Duodenal mucosa (tissue), 2 donors: ENCODE data around the gene RRM2.

Experiments
- H3K27ac ChIP-seq: one replicate; pipeline ENCODE4 v1.7.0; 2013; ENCODE audit warnings: low read depth, low read length
- H3K27me3 ChIP-seq, 2 donors: one replicate each; pipeline ENCODE4 v1.7.0; 2013; ENCODE audit warnings: low read length in 2 of 2, control low read depth in 1 of 2; ENCODE audit not compliant: insufficient read depth in 2 of 2, control insufficient read depth in 1 of 2
- H3K36me3 ChIP-seq, 2 donors: one replicate each; pipeline ENCODE4 v1.7.0; 2013; ENCODE audit warnings: low read length in 2 of 2, control low read depth in 1 of 2; ENCODE audit not compliant: insufficient read depth in 2 of 2, control insufficient read depth in 1 of 2
- H3K4me1 ChIP-seq, 2 donors: one replicate each; pipeline ENCODE4 v1.7.0; 2013; ENCODE audit warnings: low read length in 2 of 2, control low read depth in 1 of 2; ENCODE audit not compliant: insufficient read depth in 2 of 2, control insufficient read depth in 1 of 2
- H3K4me3 ChIP-seq, 2 donors: one replicate each; pipeline ENCODE4 v1.7.0; 2013; ENCODE audit warnings: low read length in 2 of 2, low read depth in 1 of 2
- H3K9ac ChIP-seq, 2 donors: one replicate each; pipeline ENCODE4 v1.7.0; 2013; ENCODE audit warnings: low read length in 2 of 2, low read depth in 1 of 2
- H3K9me3 ChIP-seq, 2 donors: one replicate each; pipeline ENCODE4 v1.7.0; 2013; ENCODE audit warnings: low read length in 2 of 2, control low read depth in 1 of 2; ENCODE audit not compliant: control insufficient read depth in 1 of 2

The RRM2 gene

GRCh38 chr2:10079870-10080535 is 42.5 kb upstream of the RRM2 start, which contains the start of gene CYS1:
CYS1 (minus strand) TSS chr2:10080411; CDS start chr2:10080223, 188 bp downstream.
- H3K27ac ChIP-seq: peak within 1 kb of the TSS; percentile 30
- peaks cover 42 to 56% of the 10 kb centered on the region in 2 donors for H3K27me3 ChIP-seq
- H3K9me3 ChIP-seq: no peaks in the 10 kb centered on the region
- H3K9ac ChIP-seq: peak within 1 kb of the TSS in 1 of 2 donors; percentile 48
- H3K4me3 ChIP-seq: peak within 1 kb of the TSS; percentile 51 to 56
- H3K36me3 ChIP-seq: no peaks in the 10 kb centered on the region
- peaks cover 0 to 6% of the 10 kb centered on the region in 2 donors for H3K4me1 ChIP-seq

GRCh38 chr2:10080536-10081304 is 41.8 kb upstream of the RRM2 start:
- peaks cover 35 to 51% of the 10 kb centered on the region in 2 donors for H3K27me3 ChIP-seq
- H3K36me3 ChIP-seq: no peaks in the 10 kb centered on the region
- H3K9ac ChIP-seq: no peak overlapping the region
- H3K4me3 ChIP-seq: peak overlapping the region; percentile 13 to 51
- H3K27ac ChIP-seq: no peak overlapping the region
- no peaks in the 10 kb centered on the region for H3K9me3 ChIP-seq
- peaks cover 0 to 6% of the 10 kb centered on the region in 2 donors for H3K4me1 ChIP-seq

GRCh38 chr2:10083046-10083445 is 39.5 kb upstream of the RRM2 start:
- Histone ChIP-seq H3K36me3 (no peaks in the 10 kb centered on the region), H3K9me3 (no peaks in the 10 kb centered on the region), H3K9ac (no peak overlapping the region), H3K4me3 (no peak overlapping the region), H3K27me3 (peaks cover 27 to 37% of the 10 kb centered on the region in 2 donors), H3K4me1 (peaks cover 0 to 6% of the 10 kb centered on the region in 2 donors), H3K27ac (no peak overlapping the region)

- H3K4me3 ChIP-seq: no peak overlapping the region
- H3K9ac ChIP-seq: no peak overlapping the region
- H3K36me3 ChIP-seq: no peaks in the 10 kb centered on the region
- H3K27me3 ChIP-seq: peaks cover 20 to 31% of the 10 kb centered on the region in 2 donors
- no peaks in the 10 kb centered on the region for H3K9me3 ChIP-seq
- H3K27ac ChIP-seq: no peak overlapping the region
- peaks cover 0 to 6% of the 10 kb centered on the region in 2 donors for H3K4me1 ChIP-seq
Observed at GRCh38 chr2:10083692-10084211, 38.8 kb upstream of the RRM2 start.

- H3K9me3 ChIP-seq: no peaks in the 10 kb centered on the region
- H3K4me3 ChIP-seq: no peak overlapping the region
- peaks cover 14 to 26% of the 10 kb centered on the region in 2 donors for H3K27me3 ChIP-seq
- no peaks in the 10 kb centered on the region for H3K36me3 ChIP-seq
- no peak overlapping the region for H3K27ac ChIP-seq
- peaks cover 0 to 6% of the 10 kb centered on the region in 2 donors for H3K4me1 ChIP-seq
- H3K9ac ChIP-seq: no peak overlapping the region
Observed at GRCh38 chr2:10084223-10084865, 38.2 kb upstream of the RRM2 start.

GRCh38 chr2:10085043-10085667 is 37.4 kb upstream of the RRM2 start:
- Histone ChIP-seq H3K4me1 (peaks cover 0 to 6% of the 10 kb centered on the region in 2 donors), H3K36me3 (no peaks in the 10 kb centered on the region), H3K4me3 (no peak overlapping the region), H3K27me3 (peaks cover 14 to 26% of the 10 kb centered on the region in 2 donors), H3K27ac (no peak overlapping the region), H3K9me3 (no peaks in the 10 kb centered on the region), H3K9ac (no peak overlapping the region)

- Histone ChIP-seq H3K9me3 (no peaks in the 10 kb centered on the region), H3K27me3 (peaks cover 12 to 23% of the 10 kb centered on the region in 2 donors), H3K4me1 (peaks cover 0 to 4% of the 10 kb centered on the region in 2 donors), H3K27ac (no peak overlapping the region), H3K9ac (no peak overlapping the region), H3K36me3 (no peaks in the 10 kb centered on the region), H3K4me3 (no peak overlapping the region)
Observed at GRCh38 chr2:10085668-10086059, 36.9 kb upstream of the RRM2 start.

GRCh38 chr2:10086950-10087349 is 35.6 kb upstream of the RRM2 start:
- no peak overlapping the region for H3K4me3 ChIP-seq
- H3K9ac ChIP-seq: no peak overlapping the region
- H3K9me3 ChIP-seq: no peaks in the 10 kb centered on the region
- H3K4me1 ChIP-seq: peaks cover 0 to 6% of the 10 kb centered on the region in 2 donors
- H3K27ac ChIP-seq: no peak overlapping the region
- H3K27me3 ChIP-seq: peaks cover 5 to 17% of the 10 kb centered on the region in 2 donors
- no peaks in the 10 kb centered on the region for H3K36me3 ChIP-seq

GRCh38 chr2:10087360-10087759 is 35.2 kb upstream of the RRM2 start:
- H3K9me3 ChIP-seq: no peaks in the 10 kb centered on the region
- no peaks in the 10 kb centered on the region for H3K36me3 ChIP-seq
- peaks cover 5 to 17% of the 10 kb centered on the region in 2 donors for H3K27me3 ChIP-seq
- no peak overlapping the region for H3K9ac ChIP-seq
- no peak overlapping the region for H3K4me3 ChIP-seq
- no peak overlapping the region for H3K27ac ChIP-seq
- H3K4me1 ChIP-seq: peaks cover 0 to 6% of the 10 kb centered on the region in 2 donors
